Right ventricle myocardium inferior (tissue), 1 donor: ENCODE measurements around the gene MBOAT7. TPM values are rescaled to one million over a fixed set of nuclear protein-coding genes. Genes with fewer than 3 reads are reported as not detected.

Experiments used
- ATAC-seq: fragments of 200-7000 bp; cut with Tn5 transposase; one replicate; pipeline ENCODE4 v1.9.1; 2020; ENCODE audit warnings: mild to moderate bottlenecking, moderate library complexity
- DNase-seq: peaks from one replicate; pipeline ENCODE4 v3.0.0; 2021; ENCODE audit errors: missing footprints
- intact Hi-C: fragments of 100-400 bp; cut with DNase I; formaldehyde crosslinking; loops from one replicate; pipeline ENCODE4 v1.11.0; 2022
- total RNA-seq: library from RNA; stranded (reverse); fragmentation: NEBNext Ultra II Directional; extraction: Animal tissue kit (Norgen Biotek cat#: 25700); gene quantifications from one replicate; pipeline ENCODE4 v1.2.1, GENCODE V29; 2021
- donor health status: DM: no; HTN: yes; CAD: no; lungs with severe emphysema.

MBOAT7 gene
- total RNA-seq, 1 donor from 2014 or later, result 15.1 TPM

- intact Hi-C loops, result no loop called here
- no peak for ATAC-seq
- no peak for DNase-seq
These were observed 34.6 kb downstream of the MBOAT7 start for GRCh38 chr19:54154603-54155345.

DNA sequence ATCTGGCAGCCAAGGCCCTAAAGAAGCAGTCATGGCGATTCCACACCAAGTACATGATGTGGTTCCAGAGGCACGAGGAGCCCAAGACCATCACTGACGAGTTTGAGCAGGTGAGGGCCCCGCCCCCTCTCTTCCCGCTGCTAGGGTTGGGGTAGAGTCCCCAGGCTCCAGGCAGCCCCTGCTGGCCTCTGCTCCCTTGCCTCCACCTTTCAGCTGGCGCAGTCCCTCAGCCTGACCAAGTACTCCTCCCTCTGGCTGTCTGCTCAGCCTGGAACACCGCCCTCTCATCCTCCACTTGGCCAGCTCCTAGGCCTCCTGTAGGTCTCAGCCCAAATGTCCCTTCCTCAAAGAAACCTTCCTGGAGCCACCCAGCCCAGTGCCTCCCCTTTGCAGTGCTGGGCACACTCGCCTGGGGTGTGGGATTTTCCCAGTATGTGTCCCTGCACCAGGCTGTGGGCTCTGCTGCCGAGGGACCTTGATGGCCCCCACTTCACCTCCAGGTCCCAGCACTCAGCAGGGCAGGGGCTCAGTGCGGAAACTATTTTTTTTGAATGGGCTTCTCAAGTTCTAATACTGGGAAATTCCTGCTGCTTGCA is 35.6 kb downstream of the MBOAT7 start:
- intact Hi-C loops, result no loop called here
- DNase-seq (no peak), ATAC-seq (peak; percentile 9)

DNA sequence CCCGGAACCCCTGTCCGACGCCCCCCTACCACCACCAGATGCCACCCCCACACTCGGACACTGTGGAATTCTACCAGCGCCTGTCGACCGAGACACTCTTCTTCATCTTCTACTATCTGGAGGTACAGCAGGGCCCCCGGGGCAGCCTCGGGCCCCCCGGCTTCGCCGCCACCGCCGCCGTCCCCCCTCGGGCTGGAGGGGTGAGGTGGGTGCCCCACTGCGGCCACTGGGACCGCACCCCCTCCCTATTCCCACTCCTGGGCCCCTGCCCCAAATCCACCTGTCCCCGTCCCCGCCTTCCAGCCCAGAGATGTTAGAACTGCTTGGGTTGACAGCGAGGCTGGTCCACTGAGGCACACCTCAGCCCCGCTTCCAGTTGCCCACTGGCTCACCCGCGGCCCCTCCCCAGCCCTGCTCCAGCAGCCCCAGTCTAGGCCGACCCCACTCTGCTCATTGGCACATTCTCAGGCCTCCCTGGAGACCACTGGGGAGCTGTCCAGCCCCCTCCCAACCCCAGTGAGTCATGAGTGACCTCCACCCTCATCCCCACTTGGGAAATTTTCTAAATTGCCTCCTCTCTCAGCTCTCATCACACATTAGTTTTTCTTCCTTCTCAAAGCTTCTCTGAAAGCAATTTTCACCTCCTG is 36.4 kb downstream of the MBOAT7 start:
- peak; percentile 37 for ATAC-seq
- no peak for DNase-seq
- intact Hi-C loops, result no loop called here

- DNase-seq (no peak), ATAC-seq (no peak)
- intact Hi-C loops, result no loop called here
These were observed 37.1 kb downstream of the MBOAT7 start for GRCh38 chr19:54152267-54152666.

GRCh38 chr19:54151362-54152035 is 37.9 kb downstream of the MBOAT7 start:
- DNase-seq (no peak), ATAC-seq (no peak)
- intact Hi-C loops, result no loop called here

- intact Hi-C loops, result no loop called here
- DNase-seq, result no peak
These were observed 40.2 kb downstream of the MBOAT7 start for GRCh38 chr19:54149021-54149812.

GRCh38 chr19:54148158-54148557 is 41.2 kb downstream of the MBOAT7 start:
- DNase-seq, result no peak
- ATAC-seq, result no peak
- intact Hi-C loops, result no loop called here

More at GRCh38 chr19:54149021-54149812, 40.2 kb downstream of the MBOAT7 start:
- no peak for ATAC-seq

GRCh38 chr19:54147676-54148075 is 41.7 kb downstream of the MBOAT7 start:
- DNase-seq, result peak; percentile 81
- peak; percentile 83 for ATAC-seq
- intact Hi-C loops, result no loop called here

DNA sequence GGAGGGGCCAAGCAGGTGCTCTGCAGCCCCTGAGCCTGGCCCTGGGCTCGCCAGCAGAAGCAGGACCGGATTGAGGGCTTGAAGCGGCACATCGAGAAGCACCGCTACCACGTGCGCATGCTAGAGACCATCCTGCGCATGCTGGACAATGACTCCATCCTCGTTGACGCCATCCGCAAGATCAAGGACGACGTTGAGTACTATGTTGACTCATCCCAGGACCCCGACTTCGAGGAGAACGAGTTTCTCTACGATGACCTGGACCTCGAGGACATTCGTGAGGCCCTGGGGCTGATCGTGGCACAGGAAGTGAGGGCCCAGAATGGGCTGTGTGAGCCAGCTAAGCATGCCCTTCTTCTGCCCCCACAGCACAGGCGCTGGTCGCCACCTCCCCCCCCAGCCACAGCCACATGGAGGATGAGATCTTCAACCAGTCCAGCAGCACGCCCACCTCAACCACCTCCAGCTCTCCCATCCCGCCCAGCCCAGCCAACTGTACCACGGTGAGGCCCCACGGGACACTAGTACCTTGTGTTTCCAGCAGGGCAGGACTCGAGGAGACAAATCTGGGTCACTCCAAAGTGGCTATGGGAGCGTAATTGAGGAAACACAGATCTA is 43.7 kb downstream of the MBOAT7 start:
- ATAC-seq (no peak), DNase-seq (no peak)
- intact Hi-C loops, result no loop called here

GRCh38 chr19:54142166-54142780 is 47.1 kb downstream of the MBOAT7 start:
- ATAC-seq, result no peak
- intact Hi-C loops, result no loop called here

GRCh38 chr19:54141356-54141755 is 48.0 kb downstream of the MBOAT7 start:
- ATAC-seq (no peak), DNase-seq (no peak)
- intact Hi-C loops, result no loop called here

More at GRCh38 chr19:54142166-54142780, 47.1 kb downstream of the MBOAT7 start:
- DNase-seq, result no peak

DNA sequence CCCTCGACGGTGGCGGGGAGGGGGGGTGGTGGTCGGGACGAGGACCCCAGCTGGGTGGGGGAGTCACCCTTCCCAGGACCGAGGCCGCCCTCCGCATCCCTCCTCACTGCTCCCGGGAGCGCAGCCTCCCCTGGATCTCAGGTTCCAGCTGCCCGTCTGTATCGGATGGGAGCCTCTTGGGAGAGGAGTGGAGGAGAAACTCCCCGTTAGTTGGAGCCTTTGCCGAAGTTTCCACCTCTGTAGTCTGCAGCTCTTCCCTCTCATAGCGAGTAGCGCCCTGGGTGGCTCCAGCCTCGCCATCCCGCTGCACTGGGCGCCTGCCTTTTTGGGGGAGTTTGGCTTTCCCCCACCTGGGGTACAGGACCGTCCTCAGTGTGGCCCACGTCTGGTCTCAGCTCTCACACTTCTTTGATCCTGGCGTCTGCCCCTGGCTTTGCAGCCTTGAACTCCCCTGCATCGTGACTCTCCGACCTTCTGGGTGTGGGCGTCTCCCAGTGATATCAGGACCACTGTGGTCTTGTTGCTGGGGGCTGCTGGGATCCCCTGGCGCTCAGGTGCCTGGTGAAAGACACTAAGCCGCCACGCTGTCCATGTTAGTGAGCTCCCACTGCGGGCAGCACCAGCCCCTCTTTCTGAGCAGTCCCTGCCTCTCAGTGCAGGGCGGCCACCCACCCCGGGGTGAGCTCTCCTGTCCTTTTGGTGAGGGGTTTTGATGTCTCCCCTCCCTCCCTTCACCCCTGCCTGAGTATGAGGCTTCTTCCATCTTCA is 50.7 kb downstream of the MBOAT7 start:
- DNase-seq, result no peak
- ATAC-seq, result no peak

GRCh38 chr19:54137699-54138488 is 51.5 kb downstream of the MBOAT7 start, which contains the start of gene CNOT3:
Gene CNOT3 (plus strand): TSS chr19:54137762. CDS start chr19:54142979, 5,217 bp downstream.
- intact Hi-C loops, result loop anchor here (1.0 to 2.0 kb wide), 2 partner anchors 21 to 23 kb away; partner anchors contain the start of genes LENG1, PRPF31 and TFPT
- ATAC-seq (no peak), DNase-seq (no peak)

More for the DNA sequence above, 50.7 kb downstream of the MBOAT7 start:
- intact Hi-C loops, result no loop called here

GRCh38 chr19:54136864-54137698 is 52.3 kb downstream of the MBOAT7 start:
- ATAC-seq (peak; percentile 93), DNase-seq (peak; percentile 99)
- intact Hi-C loops, result loop anchor here (1.0 to 2.0 kb wide), 2 partner anchors 22 kb away; partner anchors contain the start of genes LENG1, PRPF31 and TFPT
